HEK293 (cell line): ENCODE data around the gene CRACR2A.

ENCODE experiments used
- CTCF ChIA-PET: fragments of 350-600 bp; formaldehyde crosslinking; extraction: SDS; loops from one replicate; lab custom pipeline; 2021; ENCODE audit warnings: antibody characterized with exemption; lab: Yijun Ruan, JAX
- POLR2A ChIA-PET: fragments of 300-600 bp; formaldehyde crosslinking; extraction: SDS; loops from one replicate; lab custom pipeline; 2020; ENCODE audit warnings: antibody characterized with exemption, inconsistent platforms; lab: Yijun Ruan, JAX
- H3K27ac ChIP-seq: fragments of 200-500 bp; sonication (Bioruptor generic); 2 replicates; pipeline ENCODE4 v1.5.1; 2014; ENCODE audit warnings: low read depth, low read length, control low read depth, inconsistent platforms; ENCODE audit errors: extremely low read depth
- H3K36me3 ChIP-seq, 2 experiments: fragments of 200-500 bp in 1 of 2; sonication (Bioruptor generic) in 1 of 2; 1 replicate in 1 of 2; 2 replicates in 1 of 2; pipeline ENCODE4 v1.5.1; 2014 to 2017; ENCODE audit warnings: inconsistent platforms in 2 of 2, low read length in 2 of 2; ENCODE audit not compliant: control insufficient read depth in 2 of 2, insufficient read depth in 1 of 2
- H3K4me1 ChIP-seq: fragments of 200-500 bp; sonication (Bioruptor generic); 2 replicates; pipeline ENCODE4 v1.5.1; 2014; ENCODE audit warnings: mild to moderate bottlenecking, low read length, inconsistent platforms; ENCODE audit not compliant: control insufficient read depth, insufficient read depth
- H3K4me3 ChIP-seq: 2 replicates; pipeline ENCODE4 v1.5.1; 2011; ENCODE audit warnings: low read depth, mild to moderate bottlenecking, control low read depth, low read length, moderate library complexity
- H3K9me3 ChIP-seq: fragments of 200-500 bp; sonication (Bioruptor generic); 2 replicates; pipeline ENCODE4 v1.5.1; 2014; ENCODE audit warnings: low read depth, low read length, inconsistent platforms; ENCODE audit not compliant: control insufficient read depth, insufficient read depth
- GLIS1 ChIP-seq: fragments of 450-650 bp; formaldehyde crosslinking; IDR thresholded peaks from 2 replicates; pipeline ENCODE4 v1.5.1; 2016; ENCODE audit warnings: missing biosample characterization, missing genetic modification characterization
- HOXA7 ChIP-seq: sonication (generic); formaldehyde crosslinking; IDR thresholded peaks from 2 replicates; pipeline ENCODE4 v1.8.1; 2022; ENCODE audit warnings: missing genetic modification reagents, borderline replicate concordance
- HOXD13 ChIP-seq: sonication (generic); formaldehyde crosslinking; IDR thresholded peaks from 2 replicates; pipeline ENCODE4 v1.8.0; 2022; ENCODE audit warnings: missing genetic modification reagents, borderline replicate concordance
- KLF7 ChIP-seq: fragments of 450-650 bp; formaldehyde crosslinking; IDR thresholded peaks from 2 replicates; pipeline ENCODE4 v1.5.1; 2016; ENCODE audit warnings: missing biosample characterization, missing genetic modification characterization, borderline replicate concordance
- KLF9 ChIP-seq: fragments of 450-650 bp; formaldehyde crosslinking; IDR thresholded peaks from 2 replicates; pipeline ENCODE4 v1.5.1; 2016; ENCODE audit warnings: missing biosample characterization, missing genetic modification characterization, low read depth
- ZBTB48 ChIP-seq: fragments of 450-650 bp; formaldehyde crosslinking; IDR thresholded peaks from 2 replicates; pipeline ENCODE4 v1.5.1; 2016; ENCODE audit warnings: missing biosample characterization, missing genetic modification characterization
- ZFP69B ChIP-seq: fragments of 450-650 bp; formaldehyde crosslinking; IDR thresholded peaks from 2 replicates; pipeline ENCODE4 v1.5.1; 2016; ENCODE audit warnings: missing biosample characterization, missing genetic modification characterization
- ZNF202 ChIP-seq: fragments of 450-650 bp; formaldehyde crosslinking; IDR thresholded peaks from 2 replicates; pipeline ENCODE4 v1.5.1; 2016; ENCODE audit warnings: missing biosample characterization, missing genetic modification characterization, borderline replicate concordance
- ZNF394 ChIP-seq: fragments of 450-650 bp; formaldehyde crosslinking; IDR thresholded peaks from 2 replicates; pipeline ENCODE4 v1.5.1; 2016; ENCODE audit warnings: missing biosample characterization, missing genetic modification characterization, mild to moderate bottlenecking, moderate library complexity, borderline replicate concordance
- ZNF544 ChIP-seq: fragments of 450-650 bp; formaldehyde crosslinking; IDR thresholded peaks from 2 replicates; pipeline ENCODE4 v1.5.0; 2017; ENCODE audit warnings: missing biosample characterization, missing genetic modification characterization
- ZNF560 ChIP-seq: fragments of 450-650 bp; formaldehyde crosslinking; IDR thresholded peaks from 2 replicates; pipeline ENCODE4 v1.5.1; 2017; ENCODE audit warnings: missing biosample characterization, missing genetic modification characterization, borderline replicate concordance
- ZNF626 ChIP-seq: fragments of 450-650 bp; sonication (Bioruptor Pico); formaldehyde crosslinking; IDR thresholded peaks from 2 replicates; pipeline ENCODE4 v1.5.1; 2018; ENCODE audit warnings: missing biosample characterization, missing genetic modification characterization, inconsistent platforms
- ZNF670 ChIP-seq: fragments of 450-650 bp; formaldehyde crosslinking; IDR thresholded peaks from 2 replicates; pipeline ENCODE4 v1.5.1; 2016; ENCODE audit warnings: missing biosample characterization, missing genetic modification characterization, low read depth
- ZNF791 ChIP-seq: fragments of 450-650 bp; formaldehyde crosslinking; IDR thresholded peaks from 2 replicates; pipeline ENCODE4 v1.5.1; 2016; ENCODE audit warnings: missing biosample characterization, missing genetic modification characterization
- TF ChIP-seq, protein P1 (sequence below): fragments of 450-650 bp; formaldehyde crosslinking; IDR thresholded peaks from 2 replicates; pipeline ENCODE4 v1.5.1; 2017; ENCODE audit warnings: missing biosample characterization, missing genetic modification characterization
- TF ChIP-seq, protein P2 (sequence below): fragments of 450-650 bp; formaldehyde crosslinking; IDR thresholded peaks from 2 replicates; pipeline ENCODE4 v1.5.1; 2016; ENCODE audit warnings: missing biosample characterization, missing genetic modification characterization
- TF ChIP-seq, protein P3 (sequence below): IDR thresholded peaks from 2 replicates; pipeline ENCODE4 v1.6.1; 2011; ENCODE audit warnings: mild to moderate bottlenecking, low read depth, low read length, borderline replicate concordance

The CRACR2A gene

DNA sequence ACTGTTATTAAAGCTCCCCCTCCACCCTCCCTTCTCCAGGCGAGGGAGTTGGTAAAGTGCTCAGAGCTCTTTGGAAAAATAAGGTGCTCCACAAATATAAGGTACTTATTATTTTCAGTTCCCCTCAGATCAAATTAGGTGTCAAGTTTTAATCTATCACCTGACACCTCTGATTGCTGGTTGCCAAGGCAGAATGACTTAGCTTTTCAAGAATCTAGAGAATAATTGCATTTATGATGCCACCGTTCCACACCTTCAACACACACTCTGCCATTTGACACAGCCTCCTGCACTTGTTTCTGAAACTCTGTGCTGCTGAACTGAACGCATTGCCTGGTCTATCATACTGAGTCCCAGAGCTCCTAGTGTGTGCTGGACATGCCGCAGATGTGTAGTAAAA, 128.6 kb downstream of the CRACR2A start:
- TF ChIP-seq GLIS1 (no peak), ZNF394 (tag by site-specific recombination) (no peak), ZFP69B (tag by site-specific recombination) (no peak), KLF9 (tag by site-specific recombination) (no peak), ZNF202 (tag by site-specific recombination) (no peak), ZBTB48 (tag by site-specific recombination) (no peak), ZNF626 (tag by site-specific recombination) (no peak), KLF7 (tag by site-specific recombination) (no peak), ZNF791 (tag by site-specific recombination) (no peak), ZNF560 (no peak), HOXD13 (CRISPR knock-in tag) (no peak)
- TF ChIP-seq, protein P1, sequence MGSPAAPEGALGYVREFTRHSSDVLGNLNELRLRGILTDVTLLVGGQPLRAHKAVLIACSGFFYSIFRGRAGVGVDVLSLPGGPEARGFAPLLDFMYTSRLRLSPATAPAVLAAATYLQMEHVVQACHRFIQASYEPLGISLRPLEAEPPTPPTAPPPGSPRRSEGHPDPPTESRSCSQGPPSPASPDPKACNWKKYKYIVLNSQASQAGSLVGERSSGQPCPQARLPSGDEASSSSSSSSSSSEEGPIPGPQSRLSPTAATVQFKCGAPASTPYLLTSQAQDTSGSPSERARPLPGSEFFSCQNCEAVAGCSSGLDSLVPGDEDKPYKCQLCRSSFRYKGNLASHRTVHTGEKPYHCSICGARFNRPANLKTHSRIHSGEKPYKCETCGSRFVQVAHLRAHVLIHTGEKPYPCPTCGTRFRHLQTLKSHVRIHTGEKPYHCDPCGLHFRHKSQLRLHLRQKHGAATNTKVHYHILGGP (tag by site-specific recombination), result no peak
- TF ChIP-seq, protein P2, sequence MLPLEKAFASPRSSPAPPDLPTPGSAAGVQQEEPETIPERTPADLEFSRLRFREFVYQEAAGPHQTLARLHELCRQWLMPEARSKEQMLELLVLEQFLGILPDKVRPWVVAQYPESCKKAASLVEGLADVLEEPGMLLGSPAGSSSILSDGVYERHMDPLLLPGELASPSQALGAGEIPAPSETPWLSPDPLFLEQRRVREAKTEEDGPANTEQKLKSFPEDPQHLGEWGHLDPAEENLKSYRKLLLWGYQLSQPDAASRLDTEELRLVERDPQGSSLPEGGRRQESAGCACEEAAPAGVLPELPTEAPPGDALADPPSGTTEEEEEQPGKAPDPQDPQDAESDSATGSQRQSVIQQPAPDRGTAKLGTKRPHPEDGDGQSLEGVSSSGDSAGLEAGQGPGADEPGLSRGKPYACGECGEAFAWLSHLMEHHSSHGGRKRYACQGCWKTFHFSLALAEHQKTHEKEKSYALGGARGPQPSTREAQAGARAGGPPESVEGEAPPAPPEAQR, result no peak
- TF ChIP-seq, protein P3, sequence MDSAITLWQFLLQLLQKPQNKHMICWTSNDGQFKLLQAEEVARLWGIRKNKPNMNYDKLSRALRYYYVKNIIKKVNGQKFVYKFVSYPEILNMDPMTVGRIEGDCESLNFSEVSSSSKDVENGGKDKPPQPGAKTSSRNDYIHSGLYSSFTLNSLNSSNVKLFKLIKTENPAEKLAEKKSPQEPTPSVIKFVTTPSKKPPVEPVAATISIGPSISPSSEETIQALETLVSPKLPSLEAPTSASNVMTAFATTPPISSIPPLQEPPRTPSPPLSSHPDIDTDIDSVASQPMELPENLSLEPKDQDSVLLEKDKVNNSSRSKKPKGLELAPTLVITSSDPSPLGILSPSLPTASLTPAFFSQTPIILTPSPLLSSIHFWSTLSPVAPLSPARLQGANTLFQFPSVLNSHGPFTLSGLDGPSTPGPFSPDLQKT, result no peak
- TF ChIP-seq, all 188 proteins: peak for 0
- Histone ChIP-seq H3K9me3 (no peaks in the 10 kb centered on the region), H3K36me3 (no peaks in the 10 kb centered on the region), H3K4me3 (no peak overlapping the region), H3K4me1 (no peaks in the 10 kb centered on the region), H3K27ac (no peak overlapping the region)
- ChIA-PET POLR2A (no interaction called here), CTCF (interaction anchor here (0.6 kb wide), 1 partner anchor 128 kb away, joined by 3 read pairs; no protein-coding TSS in a partner anchor)

DNA sequence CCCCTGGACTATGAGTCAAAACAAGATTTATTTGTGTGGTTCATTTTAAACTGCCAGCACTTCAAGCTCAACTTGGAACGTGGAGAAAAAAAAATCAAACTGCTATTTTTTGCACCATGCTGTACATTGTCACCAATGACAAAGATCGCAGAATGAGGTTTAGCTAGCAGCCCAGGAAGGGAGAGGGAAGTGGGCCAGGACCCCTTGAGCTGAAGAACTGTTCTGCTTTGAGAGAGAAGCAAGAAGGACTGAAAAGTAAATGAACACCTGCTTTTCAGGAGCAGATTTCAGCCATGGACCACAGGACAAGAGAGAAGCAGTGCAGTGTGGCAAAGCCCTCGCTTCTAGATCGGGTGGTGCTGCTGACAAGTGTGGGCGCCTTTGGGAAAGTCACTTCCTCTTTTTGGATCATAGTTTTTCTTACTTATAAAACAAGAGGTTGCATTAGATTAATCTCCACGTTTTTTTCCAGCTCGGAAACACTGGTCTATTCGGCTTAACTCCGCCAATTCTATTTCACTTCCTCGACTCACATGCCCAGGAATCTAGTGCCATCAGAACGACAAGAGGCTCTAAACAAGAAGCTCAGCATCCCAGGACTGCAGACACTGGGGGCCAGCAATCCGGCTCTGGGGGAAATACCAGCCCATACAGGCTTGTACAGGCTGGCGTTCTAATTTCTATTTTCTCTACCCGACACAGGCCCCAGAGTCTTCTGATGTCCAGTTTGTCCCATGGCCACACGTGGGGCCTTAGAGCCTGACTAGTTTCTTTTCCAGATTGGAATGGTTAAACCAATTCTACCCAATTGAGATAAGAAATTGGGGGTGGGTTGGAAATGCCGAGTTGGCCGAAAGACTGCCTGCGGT, 129.9 kb downstream of the CRACR2A start:
- Histone ChIP-seq H3K4me1 (no peaks in the 10 kb centered on the region), H3K4me3 (no peak overlapping the region), H3K27ac (no peak overlapping the region), H3K9me3 (no peaks in the 10 kb centered on the region), H3K36me3 (no peaks in the 10 kb centered on the region)
- ChIA-PET POLR2A (no interaction called here), CTCF (interaction anchor here (0.6 to 1.7 kb wide), 2 partner anchors 323 to 564 kb away, joined by 4 to 7 read pairs; no protein-coding TSS in a partner anchor)
- TF ChIP-seq HOXA7 (CRISPR knock-in tag), result no peak
- TF ChIP-seq ZNF670 (tag by site-specific recombination), result no peak
- TF ChIP-seq, protein P3, result no peak
- TF ChIP-seq ZNF544 (tag by site-specific recombination), result no peak
